ENCODE data around the gene IMPDH2. TPM values are rescaled to one million over a fixed set of nuclear protein-coding genes. Genes with fewer than 3 reads are reported as not detected.

IMPDH2 gene
- total and polyA plus RNA-seq, 2 of the 4 experiments (the other 2 are of a cell fraction), result 190 to 296 TPM

GRCh38 chr3:49028298-49028672, 913 bp downstream of the IMPDH2 start:
- no peak overlapping the region for H2BK15ac ChIP-seq (ENCODE audit: low read depth, low read length)
- H2BK120ac ChIP-seq (ENCODE audit: low read depth, low read length), result no peak overlapping the region
- peaks cover 64% of the 10 kb centered on the region for H3K36me3 ChIP-seq (ENCODE audit: control insufficient read depth, insufficient read depth, low read length)
- no peak overlapping the region for H2AFZ ChIP-seq (replicated peaks; ENCODE audit: low read length, poor library complexity)
- no peak overlapping the region for H2BK20ac ChIP-seq (ENCODE audit: low read depth, low read length)
- ChIA-PET POLR2A (ENCODE audit: unreplicated experiment) (no interaction called here), CTCF (no interaction called here)
- no peak overlapping the region for H2BK5ac ChIP-seq (ENCODE audit: low read depth, low read length, poor library complexity, severe bottlenecking)
- peak overlapping the region; percentile 90 for H3K9ac ChIP-seq (ENCODE audit: low read depth, low read length)
- in situ Hi-C loops (cut with MboI; ENCODE audit: low sequenced_read_pairs), result no loop called here
- no peak overlapping the region for H3K56ac ChIP-seq (ENCODE audit: extremely low read depth, insufficient read depth, low read length)
- H3K23ac ChIP-seq (ENCODE audit: low read depth, low read length), result peak overlapping the region; percentile 29
- H3K4me1 ChIP-seq (ENCODE audit: control insufficient read depth, insufficient read depth, low read length), result peaks cover 7% of the 10 kb centered on the region
- H4K91ac ChIP-seq (ENCODE audit: insufficient read depth, low read depth, low read length), result no peak overlapping the region
- WGBS, 2 experiments (ENCODE audit: extremely low coverage in 2 of 2, insufficient read length in 1 of 2), result no CpG with 5 or more reads among the region's 4 CpGs
- DNase-seq (no peak), ATAC-seq (ENCODE audit: low read depth) (no peak)
- H4K8ac ChIP-seq (ENCODE audit: low read depth in 2 of 2, low read length in 2 of 2), result peak overlapping the region; percentile 67 to 90; a peak in 3 of 4 replicates
- H3K4me2 ChIP-seq (ENCODE audit: low read depth, low read length), result peak overlapping the region; percentile 98
- no TSS peak for BruUV-seq (replicated peaks)
- no peak overlapping the region for H3K27ac ChIP-seq (ENCODE audit: insufficient read depth, low read length)
- H3K9me3 ChIP-seq (ENCODE audit: control insufficient read depth, insufficient read depth, low read length), result no peaks in the 10 kb centered on the region
- dilution Hi-C loops (cut with HindIII; ENCODE audit: low sequenced_read_pairs, unreplicated experiment), result no loop called here
- TF ChIP-seq ELK1 (IDR thresholded peaks at IDR 0.05; ENCODE audit: borderline replicate concordance, low read depth, low read length), result no peak
- TF ChIP-seq RCOR1 (IDR thresholded peaks at IDR 0.05; ENCODE audit: insufficient replicate concordance, low read length), result no peak
- no peak for TF ChIP-seq MXI1 (IDR thresholded peaks at IDR 0.05; ENCODE audit: borderline replicate concordance, low read depth, low read length)
- TF ChIP-seq RFX5 (IDR thresholded peaks at IDR 0.05; ENCODE audit: low read depth, low read length), result no peak
- TF ChIP-seq MAZ (IDR thresholded peaks at IDR 0.05; ENCODE audit: borderline replicate concordance, low read depth, low read length), result no peak
- no peak for TF ChIP-seq CHD1 (IDR thresholded peaks at IDR 0.05; ENCODE audit: low read depth, low read length)
- TF ChIP-seq MAFK (IDR thresholded peaks at IDR 0.05; ENCODE audit: low read depth, low read length), result no peak
- no peak for TF ChIP-seq SMC3 (IDR thresholded peaks at IDR 0.05; ENCODE audit: low read depth, low read length)
- H3K79me1 ChIP-seq (ENCODE audit: low read depth in 1 of 2, low read length in 2 of 2), result peaks cover 35 to 69% of the 10 kb centered on the region in 2 experiments
- peaks cover 32% of the 10 kb centered on the region for H3K9me1 ChIP-seq (ENCODE audit: insufficient read depth, low read length)
- H3K4ac ChIP-seq (ENCODE audit: low read depth, low read length), result peak overlapping the region; percentile 93
- H2AK9ac ChIP-seq (replicated peaks; ENCODE audit: low read depth, low read length, poor library complexity), result peak overlapping the region; percentile 100
- no peak overlapping the region for H3K18ac ChIP-seq (ENCODE audit: low read depth, low read length)
- peak overlapping the region; percentile 97; the same call in 1 of the 2 replicates for H3K14ac ChIP-seq (replicated peaks; ENCODE audit: low read depth, low read length)
- H4K20me1 ChIP-seq (ENCODE audit: insufficient read depth, low read length), result peaks cover 13% of the 10 kb centered on the region
- peak overlapping the region; percentile 98 for H2AK5ac ChIP-seq (ENCODE audit: low read depth, low read length)
- intact Hi-C loops (cut with micrococcal nuclease), result no loop called here
- no peaks in the 10 kb centered on the region for H3K27me3 ChIP-seq (ENCODE audit: control insufficient read depth, insufficient read depth, low read length)
- H3K4me3 ChIP-seq (ENCODE audit: insufficient read depth, low read depth, low read length), result peak overlapping the region; percentile 62
- H4K5ac ChIP-seq (ENCODE audit: low read depth, low read length), result peak overlapping the region; percentile 3

Measured in IMR-90 (cell line).